Upper lobe of right lung (tissue), 1 donor: ENCODE data around the gene PTPRM. TPM values are rescaled to one million over a fixed set of nuclear protein-coding genes. Genes with fewer than 3 reads are reported as not detected.

Source experiments
- ATAC-seq: fragments of 200-7000 bp; cut with Tn5 transposase; one replicate; pipeline ENCODE4 v1.9.1; 2020; ENCODE audit warnings: mild to moderate bottlenecking, moderate library complexity
- DNase-seq: peaks from one replicate; pipeline ENCODE4 v3.0.0-alpha.2; 2020
- H3K27ac ChIP-seq: fragments of 200-600 bp; one replicate; pipeline ENCODE4 v1.8.0; 2022
- H3K27me3 ChIP-seq: fragments of 200-600 bp; one replicate; pipeline ENCODE4 v1.8.0; 2022; ENCODE audit warnings: mild to moderate bottlenecking
- H3K36me3 ChIP-seq: fragments of 200-600 bp; one replicate; pipeline ENCODE4 v1.8.0; 2022
- H3K4me1 ChIP-seq: fragments of 200-600 bp; one replicate; pipeline ENCODE4 v1.8.0; 2022
- H3K4me3 ChIP-seq: fragments of 200-600 bp; one replicate; pipeline ENCODE4 v1.8.0; 2022; ENCODE audit warnings: mild to moderate bottlenecking
- H3K9me3 ChIP-seq: fragments of 200-600 bp; one replicate; pipeline ENCODE4 v1.8.0; 2022
- CTCF ChIP-seq: fragments of 200-600 bp; IDR thresholded peaks from one replicate; pipeline ENCODE4 v1.8.0; 2022; ENCODE audit warnings: antibody characterized with exemption
- intact Hi-C: fragments of 100-400 bp; cut with DNase I; formaldehyde crosslinking; loops from one replicate; pipeline ENCODE4 v1.11.0; 2022
- total RNA-seq: library from RNA; stranded (reverse); fragmentation: NEBNext Ultra II Directional; extraction: Animal tissue kit (Norgen Biotek cat#: 25700); gene quantifications from one replicate; pipeline ENCODE4 v1.2.1, GENCODE V29; 2021
- donor health status: DM: no; HTN: yes; CAD: no; lungs with severe emphysema.

Gene PTPRM
- total RNA-seq, 1 donor from 2014 or later = 99.3 TPM

GRCh38 chr18:8207996-8208395 lies 640.9 kb downstream of the PTPRM start:
- no peaks in the 10 kb centered on the region for H3K27me3 ChIP-seq
- no peaks in the 10 kb centered on the region for H3K4me1 ChIP-seq
- no peak overlapping the region for H3K27ac ChIP-seq
- no peak overlapping the region for H3K4me3 ChIP-seq
- intact Hi-C loops = no loop called here
- H3K36me3 ChIP-seq = no peaks in the 10 kb centered on the region
- TF ChIP-seq CTCF = no peak
- no peaks in the 10 kb centered on the region for H3K9me3 ChIP-seq
- DNase-seq = no peak
- no peak for ATAC-seq

- Histone ChIP-seq H3K36me3 (peaks cover 4% of the 10 kb centered on the region), H3K4me3 (no peak overlapping the region), H3K9me3 (no peaks in the 10 kb centered on the region), H3K27me3 (no peaks in the 10 kb centered on the region), H3K4me1 (no peaks in the 10 kb centered on the region), H3K27ac (no peak overlapping the region)
- no peak for TF ChIP-seq CTCF
- ATAC-seq (no peak), DNase-seq (no peak)
- intact Hi-C loops = no loop called here
Measured at GRCh38 chr18:8208716-8209115, 641.6 kb downstream of the PTPRM start.

- no peak for DNase-seq
- Histone ChIP-seq H3K9me3 (no peaks in the 10 kb centered on the region), H3K27ac (no peak overlapping the region)
Measured at GRCh38 chr18:8212896-8213780, 646.0 kb downstream of the PTPRM start.

GRCh38 chr18:8215741-8216140 lies 648.6 kb downstream of the PTPRM start:
- no peak for TF ChIP-seq CTCF
- ATAC-seq (no peak), DNase-seq (no peak)
- no peaks in the 10 kb centered on the region for H3K27me3 ChIP-seq
- no peaks in the 10 kb centered on the region for H3K9me3 ChIP-seq
- peaks cover 4% of the 10 kb centered on the region for H3K36me3 ChIP-seq
- H3K4me1 ChIP-seq = no peaks in the 10 kb centered on the region
- no peak overlapping the region for H3K27ac ChIP-seq
- H3K4me3 ChIP-seq = no peak overlapping the region
- intact Hi-C loops = no loop called here

More at GRCh38 chr18:8212896-8213780, 646.0 kb downstream of the PTPRM start:
- no peaks in the 10 kb centered on the region for H3K27me3 ChIP-seq
- H3K4me1 ChIP-seq = no peaks in the 10 kb centered on the region
- no peak for ATAC-seq
- no peak for TF ChIP-seq CTCF
- H3K36me3 ChIP-seq = peaks cover 4% of the 10 kb centered on the region
- intact Hi-C loops = no loop called here
- H3K4me3 ChIP-seq = no peak overlapping the region

- no peaks in the 10 kb centered on the region for H3K27me3 ChIP-seq
Measured at GRCh38 chr18:8217051-8217564, 650.0 kb downstream of the PTPRM start.

More at GRCh38 chr18:8217051-8217564, 650.0 kb downstream of the PTPRM start:
- TF ChIP-seq CTCF = no peak
- H3K27ac ChIP-seq = no peak overlapping the region
- DNase-seq = no peak
- no peak overlapping the region for H3K4me3 ChIP-seq
- peaks cover 4% of the 10 kb centered on the region for H3K36me3 ChIP-seq
- no peak for ATAC-seq
- no peaks in the 10 kb centered on the region for H3K4me1 ChIP-seq
- intact Hi-C loops = no loop called here
- H3K9me3 ChIP-seq = no peaks in the 10 kb centered on the region
